H9 (cell line): ENCODE measurements around the gene PDZD2. TPM values are rescaled to one million over a fixed set of nuclear protein-coding genes. Genes with fewer than 3 reads are reported as not detected.

Source experiments
- DNase-seq: peaks from one replicate; pipeline ENCODE4 v3.0.0-alpha.2; 2017
- H2AFZ ChIP-seq: one replicate; pipeline ENCODE4 v1.6.1; 2013; ENCODE audit warnings: mild to moderate bottlenecking, low read length, control low read depth, moderate library complexity
- H2AK5ac ChIP-seq: 2 replicates; pipeline ENCODE4 v1.6.1; 2013; ENCODE audit warnings: low read length, control low read depth, mixed read lengths; ENCODE audit not compliant: insufficient read length
- H2BK120ac ChIP-seq: one replicate; pipeline ENCODE4 v1.6.1; 2013; ENCODE audit warnings: low read depth, mild to moderate bottlenecking, low read length, control low read depth, inconsistent platforms; ENCODE audit not compliant: poor library complexity, severe bottlenecking
- H2BK12ac ChIP-seq: 2 replicates; pipeline ENCODE4 v1.6.1; 2013; ENCODE audit warnings: low read length, control low read depth, mixed read lengths, low read depth; ENCODE audit not compliant: insufficient read length
- H2BK15ac ChIP-seq: 2 replicates; pipeline ENCODE4 v1.6.1; 2013; ENCODE audit warnings: low read depth, low read length, control low read depth
- H2BK20ac ChIP-seq: one replicate; pipeline ENCODE4 v1.6.1; 2013; ENCODE audit warnings: low read depth, mild to moderate bottlenecking, low read length, control low read depth, inconsistent platforms; ENCODE audit not compliant: poor library complexity, severe bottlenecking
- H2BK5ac ChIP-seq: 2 replicates; pipeline ENCODE4 v1.6.1; 2013; ENCODE audit warnings: low read length, control low read depth, mixed read lengths; ENCODE audit not compliant: insufficient read length
- H3K14ac ChIP-seq: 2 replicates; pipeline ENCODE4 v1.6.1; 2013; ENCODE audit warnings: low read length, control low read depth; ENCODE audit not compliant: insufficient read depth
- H3K18ac ChIP-seq: 2 replicates; pipeline ENCODE4 v1.6.1; 2013; ENCODE audit warnings: low read depth, mild to moderate bottlenecking, mixed read lengths, low read length, control low read depth; ENCODE audit not compliant: insufficient read length
- H3K23ac ChIP-seq: 2 replicates; pipeline ENCODE4 v1.6.1; 2013; ENCODE audit warnings: low read length, control low read depth, mixed read lengths, low read depth; ENCODE audit not compliant: insufficient read length
- H3K23me2 ChIP-seq: 2 replicates; pipeline ENCODE4 v1.6.1; 2013; ENCODE audit warnings: low read depth, mild to moderate bottlenecking, mixed read lengths, low read length, control low read depth; ENCODE audit not compliant: insufficient read length, poor library complexity, severe bottlenecking
- H3K27ac ChIP-seq: 2 replicates; pipeline ENCODE4 v1.5.1; 2013; ENCODE audit warnings: low read length, control low read depth, mixed read lengths, low read depth; ENCODE audit not compliant: insufficient read length
- H3K27me3 ChIP-seq: 2 replicates; pipeline ENCODE4 v1.6.1; 2013; ENCODE audit warnings: low read length, control low read depth, inconsistent platforms; ENCODE audit not compliant: insufficient read depth
- H3K4ac ChIP-seq: 2 replicates; pipeline ENCODE4 v1.6.1; 2013; ENCODE audit warnings: low read depth, mild to moderate bottlenecking, control low read depth, inconsistent platforms, low read length, moderate library complexity
- H3K4me1 ChIP-seq: 2 replicates; pipeline ENCODE4 v1.6.1; 2013; ENCODE audit warnings: low read length, control low read depth, inconsistent platforms; ENCODE audit not compliant: insufficient read depth
- H3K4me2 ChIP-seq: 2 replicates; pipeline ENCODE4 v1.6.1; 2013; ENCODE audit warnings: low read length, control low read depth, mixed read lengths; ENCODE audit not compliant: insufficient read length, insufficient read depth
- H3K56ac ChIP-seq: 2 replicates; pipeline ENCODE4 v1.6.1; 2013; ENCODE audit warnings: low read depth, mild to moderate bottlenecking, mixed read lengths, low read length, control low read depth; ENCODE audit not compliant: insufficient read length
- H3K79me1 ChIP-seq: 2 replicates; pipeline ENCODE4 v1.6.1; 2013; ENCODE audit warnings: low read depth, mild to moderate bottlenecking, moderate library complexity, low read length, control low read depth, inconsistent platforms; ENCODE audit not compliant: insufficient read depth, poor library complexity, severe bottlenecking
- H3K79me2 ChIP-seq: 2 replicates; pipeline ENCODE4 v1.6.1; 2013; ENCODE audit warnings: low read length, control low read depth, inconsistent platforms; ENCODE audit not compliant: insufficient read depth
- H3K9ac ChIP-seq: 2 replicates; pipeline ENCODE4 v1.6.1; 2013; ENCODE audit warnings: low read length, control low read depth, mixed read lengths; ENCODE audit not compliant: insufficient read length; ENCODE audit errors: extremely low read depth
- H3K9me3 ChIP-seq: one replicate; pipeline ENCODE4 v1.6.1; 2013; ENCODE audit warnings: low read depth, low read length, inconsistent platforms; ENCODE audit not compliant: control insufficient read depth
- H3T11ph ChIP-seq: one replicate; pipeline ENCODE4 v1.6.1; 2013; ENCODE audit warnings: mild to moderate bottlenecking, low read length, control low read depth, inconsistent platforms
- H4K20me1 ChIP-seq: one replicate; pipeline ENCODE4 v1.6.1; 2013; ENCODE audit not compliant: control insufficient read depth, insufficient read length, insufficient read depth
- H4K5ac ChIP-seq: 2 replicates; pipeline ENCODE4 v1.6.1; 2013; ENCODE audit warnings: low read depth, mild to moderate bottlenecking, mixed read lengths, low read length, control low read depth; ENCODE audit not compliant: insufficient read length
- H4K8ac ChIP-seq: replicated peaks from 2 replicates; pipeline ENCODE4 v1.6.1; 2013; ENCODE audit warnings: low read length, control low read depth, mixed read lengths, low read depth; ENCODE audit not compliant: insufficient read length
- H4K91ac ChIP-seq: 2 replicates; pipeline ENCODE4 v1.6.1; 2013; ENCODE audit warnings: low read depth, mild to moderate bottlenecking, moderate library complexity, mixed read lengths, low read length, control low read depth; ENCODE audit not compliant: insufficient read length
- H3K27ac Mint-ChIP-seq, 3 experiments: 2 replicates in 2 of 3; 3 replicates in 1 of 3; pipeline ENCODE4 v1.8.0; 2020 to 2021; ENCODE audit warnings: mixed read lengths in 3 of 3, mild to moderate bottlenecking in 1 of 3, moderate library complexity in 1 of 3
- H3K27me3 Mint-ChIP-seq: 2 replicates; pipeline ENCODE4 v1.8.0; 2021; ENCODE audit warnings: low read depth, mild to moderate bottlenecking, moderate library complexity, mixed read lengths
- H3K36me3 Mint-ChIP-seq, 3 experiments: 2 replicates in 2 of 3; 3 replicates in 1 of 3; pipeline ENCODE4 v1.8.0; 2020 to 2021; ENCODE audit warnings: low read depth in 3 of 3, mixed read lengths in 3 of 3; ENCODE audit not compliant: insufficient read depth in 1 of 3
- H3K4me1 Mint-ChIP-seq, 2 experiments: 2 replicates each; pipeline ENCODE4 v1.8.0; 2020; ENCODE audit warnings: mixed read lengths in 2 of 2
- H3K4me3 Mint-ChIP-seq, 2 experiments: 2 replicates in 1 of 2; 3 replicates in 1 of 2; pipeline ENCODE4 v1.8.0; 2020 to 2021; ENCODE audit warnings: mild to moderate bottlenecking in 2 of 2, mixed read lengths in 2 of 2, moderate library complexity in 1 of 2
- H3K9me3 Mint-ChIP-seq, 2 experiments: 2 replicates in 1 of 2; 3 replicates in 1 of 2; pipeline ENCODE4 v1.8.0; 2020; ENCODE audit warnings: mild to moderate bottlenecking in 2 of 2, mixed read lengths in 2 of 2, moderate library complexity in 1 of 2
- WGBS: extraction: QIAGEN DNeasy Blood & Tissue Kit; methylation state at CpG from one replicate; pipeline ENCODE4 v1.1.7; 2013; ENCODE audit warnings: missing lambda C conversion rate, low lambda C conversion rate, mixed read lengths; ENCODE audit not compliant: insufficient read length; ENCODE audit errors: extremely low coverage; 5-methylcytosine and 5-hydroxymethylcytosine counted together
- total RNA-seq: library from RNA; stranded (reverse); gene quantifications from 2 replicates; pipeline ENCODE4 v1.2.1, GENCODE V29; 2021
- TF ChIP-seq, protein P1 (sequence below): fragments of 200-600 bp; sonication (generic); conservative IDR thresholded peaks from 3 replicates; pipeline ENCODE4 v1.8.0; 2021; ENCODE audit warnings: antibody characterized with exemption, mild to moderate bottlenecking

PDZD2 gene
- total RNA-seq, 1 experiment from 2014 or later: 9.9 TPM

DNA sequence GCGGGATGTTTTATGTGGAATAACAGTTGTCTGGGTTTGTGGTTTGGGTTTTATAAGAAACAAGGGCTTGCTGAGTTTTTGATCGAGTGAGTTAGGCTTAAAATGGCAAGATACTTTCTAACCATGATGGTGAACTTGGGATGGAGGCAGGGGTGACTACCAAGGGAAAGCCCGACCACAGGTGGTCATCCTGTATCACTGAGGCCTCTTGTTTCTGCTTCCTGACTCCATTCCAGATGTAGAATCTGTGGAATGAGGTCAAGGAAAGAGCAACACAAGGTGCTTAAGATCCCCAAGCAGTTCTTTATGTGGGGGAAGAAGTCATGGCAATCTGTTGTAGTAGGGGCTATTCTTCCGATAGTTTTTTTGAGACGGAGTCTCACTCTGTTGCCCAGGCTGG, 412.9 kb downstream of the PDZD2 start:
- Histone ChIP-seq H2BK12ac (no peak overlapping the region), H3K79me2 (no peaks in the 10 kb centered on the region), H2AK5ac (no peak overlapping the region), H3K4ac (no peak overlapping the region), H3K23ac (no peak overlapping the region), H3K9me3 (no peaks in the 10 kb centered on the region), H4K20me1 (no peaks in the 10 kb centered on the region), H3K4me1 (peaks cover 2% of the 10 kb centered on the region; the same call in 1 of the 2 replicates), H3K27ac (no peak overlapping the region), H3K27me3 (no peaks in the 10 kb centered on the region; the same call in 1 of the 2 replicates), H2BK15ac (no peak overlapping the region), H3K4me2 (no peak overlapping the region), H3K18ac (no peak overlapping the region), H2BK120ac (no peak overlapping the region), H4K8ac (no peak overlapping the region), H3K23me2 (no peaks in the 10 kb centered on the region), H3K9ac (no peak overlapping the region), H3K56ac (no peak overlapping the region), H4K91ac (no peak overlapping the region), H3K14ac (no peak overlapping the region), H3T11ph (no peak overlapping the region), H3K79me1 (no peaks in the 10 kb centered on the region), H2BK5ac (no peak overlapping the region), H2AFZ (no peak overlapping the region), H2BK20ac (no peak overlapping the region), H4K5ac (no peak overlapping the region)
- H3K9me3 Mint-ChIP-seq: no peaks in the 10 kb centered on the region
- peaks cover 4 to 26% (median 7%) of the 10 kb centered on the region in 3 experiments; a peak in 5 of 7 replicates for H3K36me3 Mint-ChIP-seq
- peaks cover 5 to 6% of the 10 kb centered on the region in 2 experiments for H3K4me1 Mint-ChIP-seq
- H3K4me3 Mint-ChIP-seq: no peak overlapping the region
- no peaks in the 10 kb centered on the region for H3K27me3 Mint-ChIP-seq
- TF ChIP-seq, protein P1, sequence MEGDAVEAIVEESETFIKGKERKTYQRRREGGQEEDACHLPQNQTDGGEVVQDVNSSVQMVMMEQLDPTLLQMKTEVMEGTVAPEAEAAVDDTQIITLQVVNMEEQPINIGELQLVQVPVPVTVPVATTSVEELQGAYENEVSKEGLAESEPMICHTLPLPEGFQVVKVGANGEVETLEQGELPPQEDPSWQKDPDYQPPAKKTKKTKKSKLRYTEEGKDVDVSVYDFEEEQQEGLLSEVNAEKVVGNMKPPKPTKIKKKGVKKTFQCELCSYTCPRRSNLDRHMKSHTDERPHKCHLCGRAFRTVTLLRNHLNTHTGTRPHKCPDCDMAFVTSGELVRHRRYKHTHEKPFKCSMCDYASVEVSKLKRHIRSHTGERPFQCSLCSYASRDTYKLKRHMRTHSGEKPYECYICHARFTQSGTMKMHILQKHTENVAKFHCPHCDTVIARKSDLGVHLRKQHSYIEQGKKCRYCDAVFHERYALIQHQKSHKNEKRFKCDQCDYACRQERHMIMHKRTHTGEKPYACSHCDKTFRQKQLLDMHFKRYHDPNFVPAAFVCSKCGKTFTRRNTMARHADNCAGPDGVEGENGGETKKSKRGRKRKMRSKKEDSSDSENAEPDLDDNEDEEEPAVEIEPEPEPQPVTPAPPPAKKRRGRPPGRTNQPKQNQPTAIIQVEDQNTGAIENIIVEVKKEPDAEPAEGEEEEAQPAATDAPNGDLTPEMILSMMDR: no peak
- no peak overlapping the region; a peak in 1 of 7 replicates for H3K27ac Mint-ChIP-seq
- WGBS: no CpG with 5 or more reads among the region's 5 CpGs
- DNase-seq: no peak
